GM04504 (cell line): Measurements from ENCODE around the gene COX7B2.
A peak's percentile ranks its signal among the peaks of the same experiment; 100 is the strongest.

Experiments used
- DNase-seq: peaks from one replicate; pipeline ENCODE4 v3.0.0-alpha.2; 2012; ENCODE audit warnings: low read depth

The COX7B2 gene

DNA sequence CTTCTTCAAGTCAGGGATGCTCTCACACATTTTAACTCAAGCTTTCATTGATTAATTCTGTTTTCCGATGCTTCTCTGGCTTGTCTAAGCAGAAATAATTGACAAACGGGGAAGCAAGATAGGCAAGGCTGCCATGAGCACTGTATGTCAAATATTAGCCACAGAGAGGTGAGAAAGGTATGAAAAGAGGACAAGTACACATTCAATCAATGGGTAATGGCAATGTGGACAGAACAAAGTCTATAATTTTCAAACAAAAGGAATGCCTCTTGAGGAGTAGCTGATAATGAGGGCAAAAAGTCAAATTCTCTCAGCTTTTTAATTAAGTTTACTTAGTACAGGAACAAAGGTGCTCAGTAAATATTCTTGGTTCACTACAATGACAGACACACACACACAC, 19.6 kb downstream of the COX7B2 start:
- no peak for DNase-seq

DNA sequence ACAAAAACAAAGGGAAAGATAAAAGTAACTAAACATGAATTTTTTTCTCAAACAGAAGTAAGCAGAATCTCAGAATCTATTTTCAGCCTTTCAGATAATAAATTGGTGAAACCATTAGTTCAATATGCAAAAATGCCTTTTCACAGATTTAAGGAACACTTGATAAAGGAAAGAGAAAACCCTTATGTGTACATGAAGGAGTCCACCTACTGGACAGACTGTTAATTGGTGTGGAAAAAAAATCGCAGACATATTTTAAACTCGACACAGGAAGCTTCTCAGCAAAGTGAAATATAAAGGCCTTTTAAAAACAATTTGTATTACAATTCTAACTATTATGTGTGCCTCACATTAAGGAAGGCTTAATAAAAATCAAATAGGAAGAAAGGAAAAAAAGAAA, 22.3 kb downstream of the COX7B2 start:
- DNase-seq: no peak

DNA sequence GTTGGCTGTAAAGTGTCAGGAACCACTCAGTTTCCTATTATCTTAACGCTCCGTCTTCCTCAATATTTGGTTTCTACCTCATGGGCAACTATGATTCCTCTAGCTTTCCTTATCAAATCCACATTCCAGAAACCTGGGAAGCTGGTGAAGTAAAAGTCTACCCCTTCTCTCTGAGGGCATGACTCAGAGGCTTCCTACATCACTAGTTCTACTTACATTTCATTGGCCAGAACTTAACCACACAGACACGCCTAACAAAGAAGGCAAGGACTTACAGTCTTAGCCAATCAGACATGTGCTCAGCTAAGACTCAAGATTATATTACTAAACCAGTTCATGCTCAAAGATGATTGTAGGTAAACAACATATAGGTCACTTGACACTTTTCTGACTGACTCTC, 30.4 kb downstream of the COX7B2 start:
- DNase-seq: no peak

DNA sequence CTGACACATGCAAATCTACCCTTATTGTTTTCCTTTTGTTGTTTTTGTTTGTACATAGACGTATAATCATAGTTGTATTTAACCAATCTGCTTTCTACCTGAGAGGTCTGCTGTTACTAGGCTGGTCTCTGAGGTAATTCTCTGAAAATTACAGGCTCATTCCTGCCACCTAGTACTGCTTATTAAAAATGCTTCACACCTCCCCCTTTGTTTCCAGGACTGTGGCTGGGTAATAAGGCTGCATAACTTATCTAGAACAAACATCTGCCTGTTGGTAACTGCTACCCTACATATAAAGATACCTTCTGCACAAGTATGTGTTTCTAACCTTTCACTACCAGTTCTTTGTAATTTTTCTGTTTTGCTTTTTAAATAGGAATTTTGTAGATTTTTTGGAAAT, 34.2 kb downstream of the COX7B2 start:
- DNase-seq: no peak

DNA sequence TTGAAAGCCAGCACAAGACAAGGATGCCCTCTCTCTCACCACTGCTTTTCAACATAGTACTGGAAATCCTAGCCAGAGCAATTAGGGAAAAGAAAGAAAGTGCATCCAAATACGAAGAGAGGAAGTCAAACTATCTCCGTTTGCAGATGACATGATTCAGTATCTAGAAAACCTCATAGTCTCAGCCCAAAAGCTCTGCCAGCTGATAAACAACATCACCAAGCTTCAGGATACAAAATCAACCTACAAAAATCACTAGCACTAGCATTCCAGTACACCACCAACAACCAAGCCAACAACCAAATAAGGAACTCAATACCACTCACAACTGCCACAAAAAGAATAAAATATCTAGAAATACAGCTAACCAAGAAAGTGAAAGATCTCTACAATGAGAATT, 38.6 kb downstream of the COX7B2 start:
- DNase-seq: no peak

DNA sequence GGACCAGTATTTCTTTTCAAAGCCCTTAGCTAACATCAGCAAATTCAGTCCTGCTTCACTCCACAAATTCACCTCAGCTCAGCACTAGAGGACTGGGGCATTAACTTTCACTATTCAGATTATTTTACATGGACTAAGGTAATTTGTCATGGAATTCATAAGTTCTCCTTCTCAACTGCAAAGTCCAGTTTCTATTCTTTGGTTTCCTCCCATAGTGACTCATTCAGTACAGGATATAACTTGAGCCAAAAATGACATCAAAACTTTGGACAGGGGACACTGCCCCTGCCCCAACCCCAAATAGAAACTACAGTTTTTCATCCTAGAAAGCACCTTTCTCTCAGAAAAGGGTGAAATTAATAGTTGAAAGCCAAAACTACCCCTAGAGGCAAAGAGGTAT, 52.7 kb downstream of the COX7B2 start:
- DNase-seq: no peak

DNA sequence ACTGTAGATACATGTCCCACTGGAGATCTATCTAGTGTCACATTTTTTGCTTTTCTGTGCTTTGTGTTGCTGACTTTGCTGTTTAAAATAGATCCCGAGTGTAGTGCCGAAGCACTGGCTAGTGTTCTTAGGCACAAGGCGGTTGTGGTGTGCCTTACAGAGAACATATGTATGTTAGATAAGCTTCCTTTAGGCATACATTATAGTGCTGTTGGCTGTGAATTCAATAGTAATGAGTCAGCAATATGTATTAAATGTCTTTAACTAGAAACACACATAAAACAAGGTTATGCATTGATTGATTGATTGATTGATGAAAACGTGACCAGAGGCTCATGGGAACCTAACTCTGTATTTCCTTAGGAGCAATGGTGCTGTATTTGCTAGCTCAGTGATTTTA, 56.2 kb downstream of the COX7B2 start:
- no peak for DNase-seq

DNA sequence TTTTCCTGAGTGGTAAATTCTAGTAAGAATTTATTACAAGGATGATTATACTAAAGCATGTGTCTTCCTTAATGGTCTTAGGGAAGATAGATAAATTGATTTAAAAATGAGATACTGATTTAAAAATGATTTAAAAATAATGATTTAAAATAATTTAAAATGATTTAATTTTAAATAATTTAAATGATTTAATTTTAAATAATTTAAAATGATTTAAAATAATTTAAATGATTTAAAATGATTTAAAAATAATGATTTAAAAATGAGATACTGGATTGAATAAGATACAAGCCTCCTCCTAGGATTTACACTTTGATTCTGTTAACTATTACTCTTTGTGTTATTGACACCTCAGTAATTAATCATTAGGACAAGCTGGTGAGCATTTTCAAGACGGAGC, 59.0 kb downstream of the COX7B2 start:
- no peak for DNase-seq

DNA sequence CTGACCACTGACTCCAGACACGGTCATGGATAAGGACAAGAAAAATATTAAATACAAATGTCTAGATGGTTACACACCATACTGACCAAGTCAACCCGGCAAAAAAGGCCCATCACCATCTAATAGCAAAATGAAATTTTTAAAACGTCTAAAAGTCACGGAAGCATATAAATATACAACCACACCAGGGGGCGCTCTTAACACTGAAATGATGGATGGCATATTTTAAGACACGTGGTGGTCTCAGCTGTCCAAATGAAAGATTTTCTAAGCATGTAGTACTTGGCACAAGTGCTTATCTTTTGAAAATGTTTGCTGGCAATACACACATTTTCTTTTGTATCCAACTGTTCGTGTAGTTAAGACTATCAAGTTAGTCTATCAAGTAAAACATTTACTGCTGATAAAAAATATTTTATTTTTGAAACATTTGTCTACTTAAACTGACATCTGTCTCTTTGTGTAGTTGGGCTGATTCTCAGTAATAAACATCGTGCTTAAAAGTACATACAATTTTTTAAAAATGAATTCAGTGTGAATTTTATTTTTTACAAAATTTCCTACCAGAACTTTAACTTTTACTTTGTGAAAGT, 64.6 kb downstream of the COX7B2 start:
- DNase-seq: peak; percentile 4

DNA sequence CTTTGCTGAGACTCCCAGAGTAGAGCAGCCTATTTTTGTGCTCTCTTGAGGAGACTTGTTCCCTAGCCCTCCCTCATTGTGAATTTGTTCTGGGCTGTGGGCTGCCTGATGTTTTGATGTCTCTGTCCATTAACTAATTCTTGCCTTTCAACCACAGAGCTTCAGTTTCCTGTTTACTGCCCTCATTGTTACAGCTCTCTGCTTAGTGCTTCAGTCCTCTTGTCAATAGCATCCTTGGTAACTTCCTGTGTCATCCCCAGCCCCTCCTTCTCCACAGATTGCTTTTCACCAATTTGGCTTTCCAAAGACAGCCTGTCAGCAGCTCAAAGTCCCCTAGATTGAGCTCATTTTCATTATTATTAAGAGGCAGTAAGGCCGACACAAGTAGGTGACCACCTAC, 69.9 kb downstream of the COX7B2 start:
- DNase-seq: no peak

DNA sequence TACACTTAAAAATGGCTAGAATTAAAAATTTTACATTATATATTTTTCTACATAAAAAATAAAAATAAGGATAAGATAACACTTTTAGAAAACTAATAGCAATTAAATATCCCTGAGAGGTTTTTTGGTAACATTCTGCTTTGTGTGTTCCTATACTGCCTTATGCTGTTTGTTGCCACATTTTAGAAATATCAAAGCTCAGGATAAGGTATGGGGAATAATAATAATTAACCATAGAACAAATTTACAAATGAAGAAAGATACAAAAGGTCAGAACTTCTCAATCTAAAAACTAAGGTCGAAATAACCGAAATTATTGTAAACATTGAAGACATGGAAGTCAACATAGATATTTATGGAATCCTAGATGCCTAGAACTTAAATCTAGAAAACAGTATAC, 71.4 kb downstream of the COX7B2 start:
- DNase-seq: no peak

DNA sequence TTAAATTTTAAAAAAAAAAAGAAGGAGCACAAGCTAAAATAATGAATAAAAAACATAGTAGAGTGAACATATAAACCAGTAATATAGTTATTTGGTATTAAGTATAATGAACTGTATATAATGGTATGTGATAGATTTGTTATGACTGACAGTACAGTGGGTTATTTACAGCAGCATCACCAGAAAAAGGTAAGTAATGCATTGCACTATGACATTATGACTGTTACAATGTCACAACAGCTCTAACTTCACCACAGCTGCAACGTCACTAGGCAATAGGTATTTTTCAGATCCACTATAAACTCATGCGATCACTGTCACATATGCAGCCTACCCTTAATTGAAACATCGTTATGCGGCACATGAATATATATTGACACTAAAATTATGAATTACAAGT, 72.5 kb downstream of the COX7B2 start:
- DNase-seq: no peak

DNA sequence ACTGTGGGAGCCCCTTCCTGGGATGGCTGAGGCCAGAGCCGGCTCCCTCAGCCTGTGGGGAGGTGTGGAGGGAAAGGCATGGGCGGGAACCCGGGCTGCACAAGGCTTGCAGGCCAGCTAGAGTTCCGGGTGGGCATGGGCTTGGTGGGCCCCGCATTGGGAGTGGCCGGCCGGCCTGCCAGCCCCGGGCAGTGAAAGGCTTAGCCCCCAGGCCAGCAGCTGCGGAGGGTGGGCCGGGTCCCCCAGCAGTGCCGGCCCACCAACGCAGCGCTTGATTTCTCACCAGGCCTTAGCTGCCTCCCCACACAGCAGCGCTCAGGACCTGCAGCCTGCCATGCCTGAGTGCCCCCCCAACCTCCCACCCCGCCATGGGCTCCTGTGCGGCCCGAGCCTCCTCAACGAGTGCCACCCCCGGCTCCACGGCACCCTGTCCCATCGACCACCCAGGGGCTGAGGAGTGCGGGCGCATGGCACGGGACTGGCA, 78.0 kb downstream of the COX7B2 start:
- DNase-seq: no peak

DNA sequence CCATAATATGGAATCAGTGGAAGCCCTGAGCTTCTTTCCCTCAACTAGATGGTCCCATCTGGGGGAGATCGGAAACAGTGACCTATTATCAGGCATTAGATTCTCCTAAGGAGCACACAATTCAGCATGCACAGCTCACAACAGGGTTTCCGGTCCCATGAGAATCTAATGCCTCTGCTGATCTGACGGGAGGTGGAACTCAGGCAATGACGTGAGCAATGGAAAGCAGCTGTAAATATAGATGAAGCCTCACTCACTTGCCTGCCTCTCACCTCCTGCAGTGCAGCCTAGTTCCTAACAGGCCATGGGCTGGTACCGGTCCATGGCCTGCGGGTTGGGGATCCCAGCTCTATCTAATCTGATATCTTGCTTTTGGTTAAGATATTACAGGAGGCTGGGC, 88.9 kb downstream of the COX7B2 start:
- no peak for DNase-seq

DNA sequence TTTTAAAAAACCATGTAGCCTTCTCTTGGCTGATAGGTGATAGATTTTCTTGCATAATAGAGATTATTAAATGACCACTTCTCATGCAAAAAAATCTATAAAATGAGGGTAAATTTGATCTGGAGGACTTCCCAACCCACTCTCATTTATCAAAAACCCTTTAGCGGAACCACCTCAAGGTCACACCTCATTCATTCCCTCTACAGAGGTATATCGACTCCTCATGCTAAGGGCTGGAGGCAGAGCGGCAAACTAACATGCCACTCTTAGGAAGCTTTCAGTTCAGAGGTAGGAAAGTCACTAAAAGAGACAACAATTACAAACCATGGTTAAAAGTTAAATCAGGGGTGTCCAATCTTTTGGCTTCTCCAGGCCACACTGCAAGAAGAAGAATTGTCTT, 90.0 kb downstream of the COX7B2 start:
- no peak for DNase-seq

DNA sequence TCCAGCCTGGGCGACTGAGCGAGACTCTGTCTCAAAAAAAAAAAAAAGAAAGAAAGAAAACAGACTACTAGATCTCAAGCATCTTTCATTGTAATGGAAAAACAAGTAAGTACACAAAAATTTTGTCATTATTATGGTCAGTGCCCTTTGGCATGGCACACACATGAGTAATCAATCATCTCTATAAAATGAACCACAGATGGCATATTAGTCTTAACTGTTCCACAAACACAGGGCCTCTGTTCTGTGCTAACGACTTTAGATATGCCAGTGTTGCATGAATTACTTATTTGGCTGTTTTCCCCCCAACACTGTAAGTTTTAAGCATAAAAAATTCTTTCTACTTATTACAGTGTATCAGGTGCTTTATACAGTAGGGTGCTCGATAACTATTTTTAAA, 90.4 kb downstream of the COX7B2 start:
- DNase-seq: no peak

DNA sequence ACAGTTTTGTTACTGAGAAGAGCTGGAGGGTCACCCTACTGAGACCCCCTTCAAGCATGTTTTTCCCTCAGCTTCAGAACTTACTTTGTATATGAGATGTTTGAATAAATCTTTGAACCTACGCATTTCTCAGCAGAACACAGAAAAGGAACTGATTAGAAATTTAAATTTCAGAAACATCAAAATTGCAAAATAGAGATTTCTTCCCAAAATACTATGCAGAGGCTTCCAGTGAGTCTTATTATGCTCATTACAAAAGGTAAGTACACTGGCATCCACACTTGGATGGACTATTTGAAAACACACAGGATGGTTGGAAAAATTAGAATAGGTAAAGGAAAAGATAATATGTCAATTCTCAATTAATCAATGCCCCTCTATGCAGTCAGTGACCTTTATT, 91.2 kb downstream of the COX7B2 start:
- DNase-seq: no peak

DNA sequence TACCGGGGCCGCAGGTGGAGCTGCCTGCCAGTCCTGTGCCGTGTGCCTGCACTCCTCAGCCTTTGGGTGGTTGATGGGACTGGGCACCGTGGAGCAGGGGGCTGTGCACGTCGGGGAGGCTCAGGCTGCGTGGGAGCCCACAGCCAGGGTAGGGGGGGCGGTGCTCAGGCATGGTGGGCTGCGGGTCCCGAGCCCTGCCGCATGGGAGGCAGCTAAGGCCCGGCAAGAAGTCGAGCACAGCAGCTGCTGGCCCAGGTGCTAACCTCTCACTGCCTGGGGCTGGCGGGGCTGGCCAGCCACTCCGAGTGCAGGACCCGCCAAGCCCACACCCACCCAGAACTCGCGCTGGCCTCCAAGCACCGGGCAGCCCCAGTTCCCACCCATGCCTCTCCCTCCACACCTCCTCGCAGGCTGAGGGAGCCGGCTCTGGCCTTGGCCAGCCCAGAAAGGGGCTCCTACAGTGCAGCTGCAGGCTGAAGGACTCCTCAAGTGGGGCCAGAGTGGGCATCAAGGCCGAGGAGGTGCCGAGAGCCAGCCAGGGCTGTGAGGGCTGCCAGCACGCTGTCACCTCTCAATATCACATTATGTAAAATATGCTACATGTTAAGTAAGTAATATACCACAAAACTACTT, 104.1 kb downstream of the COX7B2 start:
- DNase-seq: no peak

DNA sequence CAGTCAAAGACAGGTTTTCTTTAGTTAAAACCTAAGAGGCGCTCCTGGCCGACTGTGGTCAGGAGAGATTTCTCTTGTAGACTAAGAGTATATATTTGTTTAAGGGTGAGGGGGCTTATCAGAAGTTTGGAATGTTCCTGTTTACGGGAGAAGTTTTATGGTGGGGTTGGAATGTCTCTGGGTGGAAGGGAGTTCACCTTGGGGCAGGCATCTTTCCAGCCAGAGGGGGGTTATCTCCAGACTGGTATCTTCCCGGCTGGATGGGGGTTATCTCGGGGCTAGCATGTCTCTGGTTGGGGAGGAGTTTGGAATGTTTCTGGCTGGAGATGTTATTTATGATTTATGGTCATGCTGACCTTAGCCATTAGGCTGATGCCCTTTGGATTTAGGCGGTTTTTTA, 116.0 kb downstream of the COX7B2 start:
- DNase-seq: no peak

DNA sequence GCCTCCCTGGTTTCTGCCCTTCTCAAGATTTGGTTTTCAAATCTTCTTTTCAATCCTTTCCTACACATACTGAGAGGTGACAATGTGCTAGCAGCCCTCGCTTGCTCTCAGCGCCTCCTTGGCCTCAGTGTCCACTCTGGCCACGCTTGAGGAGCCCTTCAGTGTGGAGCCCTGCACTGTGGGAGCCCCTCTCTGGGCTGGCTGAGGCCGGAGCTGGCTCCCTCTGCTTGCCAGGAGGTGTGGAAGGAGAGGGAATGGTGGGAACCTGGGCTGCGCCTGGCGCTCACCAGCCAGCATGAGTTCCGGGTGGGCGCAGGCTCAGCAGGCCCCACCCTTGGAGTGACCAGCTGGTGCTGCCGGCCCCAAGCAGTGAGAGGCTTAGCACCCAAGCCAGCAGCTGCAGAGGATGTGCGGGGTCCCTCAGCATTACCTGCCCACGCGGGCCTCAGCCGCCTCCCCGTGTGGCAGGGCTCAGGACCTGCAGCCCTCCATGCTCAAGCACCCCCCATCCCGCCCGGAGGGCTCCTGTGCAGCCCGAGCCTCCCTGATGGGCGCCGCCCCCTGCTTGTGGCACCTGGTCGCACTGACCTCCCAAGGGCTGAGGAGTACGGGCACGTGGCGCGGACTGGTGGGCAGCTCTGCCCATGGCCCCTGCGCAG, 127.5 kb downstream of the COX7B2 start:
- no peak for DNase-seq

DNA sequence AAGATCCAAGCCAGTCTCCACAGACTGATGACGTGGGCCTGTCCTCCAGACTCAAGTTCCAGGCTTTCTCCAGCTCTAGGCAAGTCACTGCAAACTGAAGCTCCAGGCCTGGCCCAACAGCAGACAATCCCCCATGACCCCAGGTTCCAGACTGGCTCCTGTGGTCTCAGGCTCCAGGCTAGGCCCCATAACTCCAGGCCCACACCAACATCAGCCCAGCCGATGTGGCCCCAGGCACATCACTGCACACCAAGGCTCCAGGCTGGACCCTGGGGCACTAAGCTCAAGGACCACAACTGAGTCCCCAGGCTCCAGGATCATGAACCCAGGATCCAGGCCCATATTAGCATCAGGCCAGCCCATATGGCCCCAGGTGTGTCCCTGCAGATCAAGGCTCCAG, 143.6 kb downstream of the COX7B2 start:
- DNase-seq: no peak

DNA sequence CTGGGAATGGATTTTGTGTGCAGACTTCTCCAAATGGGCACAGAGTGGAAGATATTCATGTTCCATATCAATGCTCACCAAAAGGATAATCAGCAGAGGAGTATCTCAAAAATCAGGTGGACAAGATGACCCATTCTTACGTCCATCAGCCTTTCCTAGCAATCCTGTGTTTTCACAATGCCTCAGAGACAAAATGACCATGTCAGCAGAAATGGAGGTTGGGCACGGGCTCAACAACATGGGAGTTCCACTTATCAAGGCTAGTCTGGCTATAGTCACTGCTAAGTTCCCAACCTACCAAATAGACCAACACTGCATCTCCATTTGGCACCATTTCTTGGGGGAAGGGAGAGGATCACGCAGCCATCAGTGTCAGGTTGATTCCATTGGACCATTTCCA, 179.0 kb downstream of the COX7B2 start:
- DNase-seq: no peak

DNA sequence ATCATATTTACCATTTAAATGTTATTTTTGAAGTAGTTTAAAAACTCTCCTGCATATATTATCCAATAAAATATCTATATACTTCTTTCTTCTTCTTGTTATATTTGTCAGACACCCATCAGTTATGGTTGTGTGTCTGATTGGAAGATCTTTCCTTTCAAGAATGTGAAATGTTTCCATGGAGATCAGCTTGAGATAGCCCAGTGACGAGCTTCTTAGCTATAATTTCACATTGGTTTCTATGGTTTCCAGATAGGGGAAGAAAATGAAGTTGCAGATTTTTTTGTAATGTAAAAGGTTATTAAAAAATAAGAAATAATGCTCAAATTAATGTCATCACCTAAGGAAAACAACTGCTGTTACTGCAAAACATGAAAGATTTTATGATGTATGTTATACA, 189.0 kb downstream of the COX7B2 start:
- no peak for DNase-seq

DNA sequence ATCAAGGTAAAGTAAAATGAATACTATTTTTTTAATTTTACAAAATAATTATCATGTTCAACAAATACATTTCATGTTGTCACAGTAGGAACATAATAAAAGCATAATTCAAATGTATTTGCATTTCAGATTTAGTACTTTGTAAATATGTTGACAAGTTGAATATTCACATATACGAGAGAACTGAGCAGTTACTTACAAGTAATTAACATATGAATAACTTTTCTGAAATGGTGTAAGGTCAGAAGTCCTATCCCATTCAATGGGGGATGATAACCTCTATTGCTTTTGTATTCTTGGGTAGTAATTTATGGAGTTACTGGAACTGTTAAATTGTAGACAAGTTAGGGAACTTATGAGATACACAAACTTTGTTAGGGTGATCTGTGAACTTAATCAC, 191.1 kb downstream of the COX7B2 start:
- no peak for DNase-seq
